NT2/D1 (cell line): Measurements from ENCODE around the gene SH3PXD2B.

Experiments used
- SUZ12 ChIP-seq: IDR thresholded peaks from 2 replicates; pipeline ENCODE4 v1.6.1; 2011; ENCODE audit not compliant: insufficient read length, insufficient read depth; ENCODE audit errors: extremely low read depth
- ZNF274 ChIP-seq: IDR thresholded peaks from 2 replicates; pipeline ENCODE4 v1.6.1; 2011; ENCODE audit warnings: mild to moderate bottlenecking, low read depth, low read length

DNA sequence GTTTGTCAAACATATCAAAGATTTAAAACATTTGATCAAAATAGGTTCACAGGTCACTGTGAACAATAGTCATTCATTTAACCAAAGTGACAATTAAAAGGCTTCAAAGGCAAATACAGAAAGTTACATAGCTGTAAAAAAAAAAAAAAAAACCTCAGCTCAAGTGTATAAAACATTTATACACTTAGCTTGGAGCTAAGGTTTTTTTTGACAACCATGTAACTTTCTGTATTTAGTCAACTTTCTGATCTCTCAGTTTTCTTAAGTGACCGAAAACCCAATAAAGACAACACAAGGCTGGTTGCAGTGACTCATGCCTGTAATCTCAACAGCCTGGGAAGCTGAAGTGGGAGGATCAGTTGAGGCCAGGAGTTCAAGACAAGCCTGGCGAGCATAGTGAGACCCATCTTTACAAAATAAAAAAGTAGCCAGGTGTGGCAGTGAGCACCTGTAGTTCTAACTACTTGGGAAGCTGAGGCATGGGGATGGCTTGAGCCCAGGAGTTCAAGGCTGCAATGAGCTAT lies 154.3 kb downstream of the SH3PXD2B start:
- no peak for TF ChIP-seq SUZ12
- no peak for TF ChIP-seq ZNF274
